ENCODE measurements around the gene YIPF5. TPM values are rescaled to one million over a fixed set of nuclear protein-coding genes. Genes with fewer than 3 reads are reported as not detected.

YIPF5 gene
- total RNA-seq, 1 experiment from 2014 or later: 59.2 TPM

DNA sequence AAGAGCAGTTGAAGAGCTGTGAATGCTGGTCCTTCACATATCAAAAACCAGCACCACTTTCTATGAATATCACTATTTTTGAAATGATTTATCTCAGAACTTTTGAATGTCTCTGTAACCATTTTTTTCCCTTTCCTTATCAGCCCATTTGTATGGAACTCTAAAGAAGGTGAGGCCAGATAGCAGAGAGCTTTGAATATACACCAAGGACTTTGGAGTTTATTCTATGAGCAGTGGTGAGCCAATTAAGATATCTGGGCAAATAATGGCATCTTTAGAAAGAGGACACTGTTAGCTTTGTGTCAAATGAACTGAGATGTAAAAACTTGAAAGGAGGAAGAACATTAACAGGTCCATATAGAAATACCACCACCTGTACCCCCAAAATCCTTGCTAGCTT is 22.2 kb upstream of the YIPF5 start:
- no TSS peak for BruUV-seq (replicated peaks)
- Histone ChIP-seq H3K27me3 (replicated peaks; ENCODE audit: control insufficient read depth, insufficient read depth, low read length) (no peaks in the 10 kb centered on the region), H3K4me1 (0 out of 2 replicates have a peak, but pooled peaks cover 5% of the 10 kb centered on the region), H3K36me3 (ENCODE audit: control insufficient read depth, insufficient read depth, low read length) (no peaks in the 10 kb centered on the region), H3K9me3 (no peaks in the 10 kb centered on the region), H3K4me3 (ENCODE audit: low read depth, low read length) (no peak overlapping the region)
- TF ChIP-seq, protein P1, sequence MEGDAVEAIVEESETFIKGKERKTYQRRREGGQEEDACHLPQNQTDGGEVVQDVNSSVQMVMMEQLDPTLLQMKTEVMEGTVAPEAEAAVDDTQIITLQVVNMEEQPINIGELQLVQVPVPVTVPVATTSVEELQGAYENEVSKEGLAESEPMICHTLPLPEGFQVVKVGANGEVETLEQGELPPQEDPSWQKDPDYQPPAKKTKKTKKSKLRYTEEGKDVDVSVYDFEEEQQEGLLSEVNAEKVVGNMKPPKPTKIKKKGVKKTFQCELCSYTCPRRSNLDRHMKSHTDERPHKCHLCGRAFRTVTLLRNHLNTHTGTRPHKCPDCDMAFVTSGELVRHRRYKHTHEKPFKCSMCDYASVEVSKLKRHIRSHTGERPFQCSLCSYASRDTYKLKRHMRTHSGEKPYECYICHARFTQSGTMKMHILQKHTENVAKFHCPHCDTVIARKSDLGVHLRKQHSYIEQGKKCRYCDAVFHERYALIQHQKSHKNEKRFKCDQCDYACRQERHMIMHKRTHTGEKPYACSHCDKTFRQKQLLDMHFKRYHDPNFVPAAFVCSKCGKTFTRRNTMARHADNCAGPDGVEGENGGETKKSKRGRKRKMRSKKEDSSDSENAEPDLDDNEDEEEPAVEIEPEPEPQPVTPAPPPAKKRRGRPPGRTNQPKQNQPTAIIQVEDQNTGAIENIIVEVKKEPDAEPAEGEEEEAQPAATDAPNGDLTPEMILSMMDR (IDR thresholded peaks at IDR 0.05; ENCODE audit: insufficient read depth in 1 of 2, low read depth in 1 of 2, low read length in 1 of 2, severe bottlenecking in 1 of 2, unreplicated experiment in 1 of 2): no peak
- Mint-ChIP-seq H3K4me3 (ENCODE audit: unreplicated experiment) (no peak overlapping the region), H3K27ac (ENCODE audit: unreplicated experiment) (no peak overlapping the region), H3K36me3 (ENCODE audit: insufficient read depth, unreplicated experiment) (no peaks in the 10 kb centered on the region), H3K27me3 (ENCODE audit: insufficient read depth, unreplicated experiment) (peaks cover 3% of the 10 kb centered on the region), H3K9me3 (ENCODE audit: unreplicated experiment) (no peaks in the 10 kb centered on the region), H3K4me1 (ENCODE audit: low read depth, unreplicated experiment) (peaks cover 11% of the 10 kb centered on the region)
- intact Hi-C loops (cut with micrococcal nuclease; ENCODE audit: unreplicated experiment): no loop called here
- no peak for DNase-seq
- ChIA-PET CTCF (no interaction called here), POLR2A (no interaction called here)

DNA sequence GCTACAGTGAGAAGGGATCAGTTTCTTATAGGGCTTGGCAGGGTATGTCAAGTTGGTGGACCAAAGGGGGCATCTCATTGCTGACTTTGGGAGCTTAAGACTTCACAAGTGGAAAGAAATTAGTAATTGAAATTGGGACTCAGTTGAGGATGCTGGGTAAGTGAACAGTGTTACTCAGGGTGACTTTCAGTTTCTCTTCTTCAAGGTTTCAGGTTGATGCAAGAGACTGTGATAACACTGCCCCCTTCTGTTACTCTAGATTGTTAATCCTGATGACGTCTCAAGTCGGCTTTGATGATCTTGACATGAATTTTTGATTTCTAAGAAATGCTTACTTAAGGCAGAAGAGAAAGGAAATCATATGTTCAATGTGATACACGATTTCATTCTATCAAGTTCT is 21.5 kb upstream of the YIPF5 start:
- Mint-ChIP-seq H3K27ac (ENCODE audit: unreplicated experiment) (no peak overlapping the region), H3K4me3 (ENCODE audit: unreplicated experiment) (no peak overlapping the region), H3K27me3 (ENCODE audit: insufficient read depth, unreplicated experiment) (peaks cover 3% of the 10 kb centered on the region), H3K9me3 (ENCODE audit: unreplicated experiment) (no peaks in the 10 kb centered on the region), H3K36me3 (ENCODE audit: insufficient read depth, unreplicated experiment) (no peaks in the 10 kb centered on the region), H3K4me1 (ENCODE audit: low read depth, unreplicated experiment) (peaks cover 11% of the 10 kb centered on the region)
- Histone ChIP-seq H3K36me3 (ENCODE audit: control insufficient read depth, insufficient read depth, low read length) (no peaks in the 10 kb centered on the region), H3K27me3 (replicated peaks; ENCODE audit: control insufficient read depth, insufficient read depth, low read length) (no peaks in the 10 kb centered on the region), H3K9me3 (no peaks in the 10 kb centered on the region), H3K4me3 (ENCODE audit: low read depth, low read length) (no peak overlapping the region), H3K4me1 (0 out of 2 replicates have a peak, but pooled peaks cover 5% of the 10 kb centered on the region)
- POLR2A ChIA-PET: interaction anchor here (0.6 kb wide), 1 partner anchor 256 kb away, joined by 3 read pairs; no protein-coding TSS in a partner anchor
- TF ChIP-seq, protein P1 (IDR thresholded peaks at IDR 0.05; ENCODE audit: insufficient read depth in 1 of 2, low read depth in 1 of 2, low read length in 1 of 2, severe bottlenecking in 1 of 2, unreplicated experiment in 1 of 2): no peak
- CTCF ChIA-PET: no interaction called here
- DNase-seq: no peak
- intact Hi-C loops (cut with micrococcal nuclease; ENCODE audit: unreplicated experiment): no loop called here
- no TSS peak for BruUV-seq (replicated peaks)

DNA sequence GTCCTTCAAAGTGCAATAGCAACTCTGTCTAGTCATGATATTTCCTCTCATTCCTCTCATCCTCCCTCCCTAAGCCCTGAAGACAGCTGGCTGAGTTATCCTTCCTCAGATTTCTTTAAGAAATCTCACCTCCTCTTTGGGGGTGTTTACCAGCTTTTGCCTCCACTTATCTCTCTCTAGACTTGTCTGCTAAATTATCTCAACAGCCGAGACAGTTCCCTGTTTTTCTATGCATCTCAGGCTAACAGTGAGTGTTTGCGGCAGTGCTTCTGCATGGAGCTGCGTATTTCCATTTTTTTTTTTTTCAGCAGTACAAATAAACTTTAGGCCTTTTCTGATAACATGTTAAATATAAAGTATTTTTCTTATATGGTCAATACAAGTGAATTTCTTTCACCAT is 21.1 kb upstream of the YIPF5 start:
- ChIA-PET CTCF (no interaction called here), POLR2A (interaction anchor here (0.6 kb wide), 1 partner anchor 257 kb away, joined by 3 read pairs; no protein-coding TSS in a partner anchor)
- no peak for DNase-seq
- H3K4me1 Mint-ChIP-seq (ENCODE audit: low read depth, unreplicated experiment): peaks cover 11% of the 10 kb centered on the region
- no peak overlapping the region for H3K4me3 Mint-ChIP-seq (ENCODE audit: unreplicated experiment)
- Histone ChIP-seq H3K4me1 (0 out of 2 replicates have a peak, but pooled peaks cover 5% of the 10 kb centered on the region), H3K36me3 (ENCODE audit: control insufficient read depth, insufficient read depth, low read length) (no peaks in the 10 kb centered on the region), H3K4me3 (ENCODE audit: low read depth, low read length) (no peak overlapping the region), H3K27me3 (replicated peaks; ENCODE audit: control insufficient read depth, insufficient read depth, low read length) (no peaks in the 10 kb centered on the region), H3K9me3 (no peaks in the 10 kb centered on the region)
- no TSS peak for BruUV-seq (replicated peaks)
- peaks cover 3% of the 10 kb centered on the region for H3K27me3 Mint-ChIP-seq (ENCODE audit: insufficient read depth, unreplicated experiment)
- H3K27ac Mint-ChIP-seq (ENCODE audit: unreplicated experiment): no peak overlapping the region
- H3K36me3 Mint-ChIP-seq (ENCODE audit: insufficient read depth, unreplicated experiment): no peaks in the 10 kb centered on the region
- intact Hi-C loops (cut with micrococcal nuclease; ENCODE audit: unreplicated experiment): no loop called here
- no peaks in the 10 kb centered on the region for H3K9me3 Mint-ChIP-seq (ENCODE audit: unreplicated experiment)
- TF ChIP-seq, protein P1 (IDR thresholded peaks at IDR 0.05; ENCODE audit: insufficient read depth in 1 of 2, low read depth in 1 of 2, low read length in 1 of 2, severe bottlenecking in 1 of 2, unreplicated experiment in 1 of 2): no peak
